Natural killer cell (primary cell): ENCODE measurements around the gene CCNB3. TPM values are rescaled to one million over a fixed set of nuclear protein-coding genes. Genes with fewer than 3 reads are reported as not detected.

Experiments used
- ATAC-seq, 3 donors: fragments of 150-1000 bp in 2 of 3; fragments of 200-7000 bp in 1 of 3; cut with Tn5 transposase; 1 replicate in 1 of 3; 2 replicates in 2 of 3; pipeline ENCODE4 v1.10.0; 2021; ENCODE audit warnings: mild to moderate bottlenecking in 2 of 3, moderate library complexity in 2 of 3
- DNase-seq, 2 donors: peaks; one replicate each; pipeline versions ENCODE4 v3.0.0 to v3.0.0-alpha.2; 2013 to 2021; ENCODE audit warnings: mixed read lengths in 1 of 2
- H3K27ac ChIP-seq: one replicate; pipeline ENCODE4 v1.5.1; 2013; ENCODE audit warnings: mild to moderate bottlenecking, low read length
- H3K27me3 ChIP-seq: one replicate; pipeline ENCODE4 v1.6.1; 2013; ENCODE audit warnings: low read length; ENCODE audit not compliant: control insufficient read depth, insufficient read depth
- H3K36me3 ChIP-seq: one replicate; pipeline ENCODE4 v1.6.1; 2013; ENCODE audit warnings: low read length; ENCODE audit not compliant: control insufficient read depth, insufficient read depth
- H3K4me1 ChIP-seq: one replicate; pipeline ENCODE4 v1.6.1; 2013; ENCODE audit warnings: low read length; ENCODE audit not compliant: control insufficient read depth, insufficient read depth
- H3K4me3 ChIP-seq: one replicate; pipeline ENCODE4 v1.5.1; 2013; ENCODE audit warnings: low read length
- H3K9me3 ChIP-seq: one replicate; pipeline ENCODE4 v1.6.1; 2013; ENCODE audit warnings: low read length; ENCODE audit not compliant: control insufficient read depth, insufficient read depth
- H3K27ac Mint-ChIP-seq, 2 donors: one replicate each; pipeline ENCODE4 v1.8.0; 2022; ENCODE audit warnings: mild to moderate bottlenecking in 2 of 2, mixed read lengths in 2 of 2, moderate library complexity in 1 of 2
- H3K27me3 Mint-ChIP-seq, 2 donors: one replicate each; pipeline ENCODE4 v1.8.0; 2022; ENCODE audit warnings: low read depth in 2 of 2, mixed read lengths in 2 of 2
- H3K36me3 Mint-ChIP-seq: one replicate; pipeline ENCODE4 v1.8.0; 2022; ENCODE audit warnings: mixed read lengths
- H3K4me1 Mint-ChIP-seq, 2 donors: one replicate each; pipeline ENCODE4 v1.8.0; 2022; ENCODE audit warnings: mixed read lengths in 2 of 2
- H3K4me3 Mint-ChIP-seq: one replicate; pipeline ENCODE4 v1.8.0; 2022; ENCODE audit warnings: mild to moderate bottlenecking, moderate library complexity, mixed read lengths
- H3K9me3 Mint-ChIP-seq, 2 donors: one replicate each; pipeline ENCODE4 v1.8.0; 2022; ENCODE audit warnings: mixed read lengths in 2 of 2
- WGBS: methylation state at CpG from one replicate; pipeline ENCODE4 v1.1.7; 2013; ENCODE audit warnings: missing lambda C conversion rate; ENCODE audit not compliant: insufficient coverage; 5-methylcytosine and 5-hydroxymethylcytosine counted together
- intact Hi-C: fragments of 100-400 bp; cut with micrococcal nuclease; formaldehyde crosslinking; loops from one replicate; pipeline ENCODE4 v1.14.2; 2022
- total RNA-seq, 4 donors: library from RNA; stranded (reverse); fragments of 120-200 nt in 1 of 4; gene quantifications; one replicate each; pipeline versions ENCODE4 v1.2.3 to v1.2.4, GENCODE V29; 2013 to 2022
- TF ChIP-seq, protein P1 (sequence below): fragments of 200-600 bp; IDR thresholded peaks from one replicate; pipeline ENCODE4 v1.8.0; 2022; ENCODE audit warnings: antibody characterized with exemption

The CCNB3 gene
- total RNA-seq, 3 donors from 2014 or later (not counting 1 experiment from before 2014, with no cell fraction given) = 3.4 to 8.7 (median 4.3) TPM

DNA sequence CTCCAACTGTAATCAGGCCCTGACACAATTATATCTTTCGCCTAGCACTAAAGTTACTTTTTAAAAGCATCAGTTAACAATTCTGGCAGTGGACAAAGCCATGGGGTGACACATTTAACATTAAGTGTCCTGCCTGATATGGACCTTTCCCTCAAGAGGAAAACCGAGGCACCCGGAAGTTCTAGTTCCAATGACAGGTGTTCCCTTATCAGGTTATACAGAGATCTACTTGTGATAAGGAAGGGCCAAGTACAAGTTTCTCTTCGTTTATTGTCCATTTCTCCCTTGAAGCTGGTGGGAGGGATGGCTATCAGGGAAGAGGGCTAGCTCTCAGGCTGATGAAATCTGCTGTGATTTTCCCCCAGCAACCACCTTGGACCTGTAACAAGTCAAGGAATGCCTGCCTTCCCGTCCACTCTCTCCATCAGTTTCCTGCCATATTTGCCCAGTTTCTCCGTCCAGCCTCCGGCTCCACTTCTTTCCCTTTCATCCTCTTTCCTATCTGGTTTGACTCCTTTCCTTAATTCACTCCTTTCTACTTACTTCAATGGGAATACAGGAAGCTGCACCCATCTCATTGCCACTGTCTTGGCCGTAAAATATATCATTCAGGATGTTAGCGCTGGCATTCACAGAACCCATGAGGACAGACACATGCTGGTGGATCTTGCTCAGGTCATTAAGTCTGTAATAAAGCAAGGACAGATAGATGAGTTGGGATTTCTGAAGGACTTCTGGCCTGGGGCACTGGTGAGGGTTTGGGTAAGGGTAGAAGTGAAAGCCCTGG lies 171.1 kb downstream of the CCNB3 start:
- no peak overlapping the region for H3K27ac ChIP-seq
- H3K27me3 ChIP-seq = no peaks in the 10 kb centered on the region
- TF ChIP-seq, protein P1, sequence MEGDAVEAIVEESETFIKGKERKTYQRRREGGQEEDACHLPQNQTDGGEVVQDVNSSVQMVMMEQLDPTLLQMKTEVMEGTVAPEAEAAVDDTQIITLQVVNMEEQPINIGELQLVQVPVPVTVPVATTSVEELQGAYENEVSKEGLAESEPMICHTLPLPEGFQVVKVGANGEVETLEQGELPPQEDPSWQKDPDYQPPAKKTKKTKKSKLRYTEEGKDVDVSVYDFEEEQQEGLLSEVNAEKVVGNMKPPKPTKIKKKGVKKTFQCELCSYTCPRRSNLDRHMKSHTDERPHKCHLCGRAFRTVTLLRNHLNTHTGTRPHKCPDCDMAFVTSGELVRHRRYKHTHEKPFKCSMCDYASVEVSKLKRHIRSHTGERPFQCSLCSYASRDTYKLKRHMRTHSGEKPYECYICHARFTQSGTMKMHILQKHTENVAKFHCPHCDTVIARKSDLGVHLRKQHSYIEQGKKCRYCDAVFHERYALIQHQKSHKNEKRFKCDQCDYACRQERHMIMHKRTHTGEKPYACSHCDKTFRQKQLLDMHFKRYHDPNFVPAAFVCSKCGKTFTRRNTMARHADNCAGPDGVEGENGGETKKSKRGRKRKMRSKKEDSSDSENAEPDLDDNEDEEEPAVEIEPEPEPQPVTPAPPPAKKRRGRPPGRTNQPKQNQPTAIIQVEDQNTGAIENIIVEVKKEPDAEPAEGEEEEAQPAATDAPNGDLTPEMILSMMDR = no peak
- peaks cover 6 to 42% of the 10 kb centered on the region in 2 donors for H3K4me1 Mint-ChIP-seq
- no peak for ATAC-seq
- H3K9me3 ChIP-seq = no peaks in the 10 kb centered on the region
- no peak for DNase-seq
- intact Hi-C loops = no loop called here
- H3K27ac Mint-ChIP-seq = no peak overlapping the region
- no peak overlapping the region for H3K4me3 ChIP-seq
- H3K4me1 ChIP-seq = peaks cover 12% of the 10 kb centered on the region
- no peak overlapping the region for H3K4me3 Mint-ChIP-seq
- no peaks in the 10 kb centered on the region for H3K36me3 Mint-ChIP-seq
- peaks cover 0 to 6% of the 10 kb centered on the region in 2 donors for H3K27me3 Mint-ChIP-seq
- H3K36me3 ChIP-seq = no peaks in the 10 kb centered on the region
- 97% methylated on average over 8 of the region's 9 CpGs for WGBS
- no peaks in the 10 kb centered on the region for H3K9me3 Mint-ChIP-seq

DNA sequence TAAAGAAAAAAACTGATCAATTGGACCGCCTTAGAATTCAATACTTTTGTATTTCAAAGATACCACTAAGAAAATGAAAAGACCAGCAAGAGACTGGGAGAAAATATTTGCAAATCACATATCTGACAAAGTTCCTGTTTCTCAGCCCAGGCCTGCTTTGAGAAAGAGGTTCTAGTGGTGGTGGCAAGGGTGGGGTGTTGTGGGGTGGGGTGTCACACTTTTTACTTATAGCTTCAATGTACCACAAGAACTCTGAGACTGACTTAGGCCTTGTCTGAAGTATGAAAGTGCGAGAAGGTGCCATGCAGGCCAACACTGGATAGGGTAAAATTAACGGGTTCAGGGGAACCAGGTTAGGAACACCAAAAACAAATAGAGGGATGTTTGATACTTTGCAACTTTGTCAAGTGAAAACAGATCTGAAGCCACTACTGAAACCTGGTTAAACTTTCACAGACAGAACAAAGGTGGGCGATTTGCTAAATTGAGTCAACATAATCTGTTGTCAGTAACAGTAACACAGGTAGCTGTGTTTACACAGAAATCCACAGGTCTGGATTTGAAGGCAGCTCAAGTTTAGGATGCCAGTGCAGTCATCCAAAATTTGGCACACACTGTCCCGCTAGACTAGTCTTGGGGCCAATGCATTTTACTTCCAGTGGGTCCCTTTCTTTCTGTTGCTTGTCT lies 177.3 kb downstream of the CCNB3 start:
- Histone ChIP-seq H3K27ac (peak overlapping the region; percentile 58), H3K9me3 (no peaks in the 10 kb centered on the region), H3K27me3 (no peaks in the 10 kb centered on the region), H3K4me3 (no peak overlapping the region), H3K36me3 (no peaks in the 10 kb centered on the region), H3K4me1 (peaks cover 35% of the 10 kb centered on the region)
- H3K27ac Mint-ChIP-seq = peak overlapping the region; percentile 72 to 76
- no peaks in the 10 kb centered on the region for H3K9me3 Mint-ChIP-seq
- WGBS = 76% methylated on average over 4 of the region's 5 CpGs
- H3K27me3 Mint-ChIP-seq = no peaks in the 10 kb centered on the region
- intact Hi-C loops = no loop called here
- no peak for DNase-seq
- H3K4me1 Mint-ChIP-seq = peaks cover 52 to 54% of the 10 kb centered on the region in 2 donors
- TF ChIP-seq, protein P1 = no peak
- peak overlapping the region; percentile 13 for H3K4me3 Mint-ChIP-seq
- no peaks in the 10 kb centered on the region for H3K36me3 Mint-ChIP-seq
- ATAC-seq = peak; percentile 54 to 73 (median 64)

DNA sequence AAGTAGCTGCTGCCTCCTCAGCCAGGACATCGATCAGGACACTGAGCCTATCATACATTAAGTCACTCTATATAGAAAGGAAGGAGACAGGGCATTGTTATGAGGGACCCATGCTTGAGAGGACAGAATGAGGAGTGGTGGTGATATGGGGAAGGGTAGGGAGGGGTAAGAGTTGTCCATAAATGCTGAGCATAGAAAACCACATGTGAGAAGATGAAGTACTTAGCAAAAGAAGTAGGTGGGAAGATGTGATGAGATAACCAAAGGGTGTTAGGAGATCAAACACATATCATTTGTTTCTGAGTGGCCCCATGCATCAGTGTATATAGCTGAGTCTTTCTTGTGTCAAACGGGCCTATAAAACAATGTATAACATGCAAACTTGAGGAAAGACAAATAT lies 182.0 kb downstream of the CCNB3 start:
- peak; percentile 61 to 73 (median 71) for ATAC-seq
- intact Hi-C loops = loop anchor here (1.0 kb wide), 1 partner anchor 11 kb away; no protein-coding TSS in a partner anchor
- H3K27me3 ChIP-seq = no peaks in the 10 kb centered on the region
- no peaks in the 10 kb centered on the region for H3K36me3 ChIP-seq
- H3K4me3 Mint-ChIP-seq = peak overlapping the region; percentile 21
- TF ChIP-seq, protein P1 = no peak
- peaks cover 52 to 63% of the 10 kb centered on the region in 2 donors for H3K4me1 Mint-ChIP-seq
- H3K36me3 Mint-ChIP-seq = no peaks in the 10 kb centered on the region
- peak overlapping the region; percentile 76 to 83 for H3K27ac Mint-ChIP-seq
- peaks cover 25% of the 10 kb centered on the region for H3K4me1 ChIP-seq
- H3K9me3 ChIP-seq = no peaks in the 10 kb centered on the region
- 54% methylated on average over 1 of the region's 2 CpGs for WGBS
- peak overlapping the region; percentile 57 for H3K27ac ChIP-seq
- H3K27me3 Mint-ChIP-seq = no peaks in the 10 kb centered on the region
- H3K9me3 Mint-ChIP-seq = no peaks in the 10 kb centered on the region
- DNase-seq = peak in 1 of 2 donors; percentile 2
- H3K4me3 ChIP-seq = no peak overlapping the region
